Testis (tissue), 3 donors: ENCODE results near the gene TIMM23B. TPM values are rescaled to one million over a fixed set of nuclear protein-coding genes. Genes with fewer than 3 reads are reported as not detected.

Experiments used
- polyA plus RNA-seq: library from polyadenylated mRNA; stranded (reverse); fragments of 350-450 nt; fragmentation: Illumina TruSeq; extraction: RNeasy Lipid Tissue Mini Kit (QIAGEN cat#74804); gene quantifications from one replicate; pipeline ENCODE4 v1.2.3, GENCODE V29; 2014; ENCODE audit warnings: low read depth, low replicate concordance; ENCODE audit not compliant: insufficient read depth
- small RNA-seq, 2 donors: library from RNA; depleted of rRNA; stranded (forward); fragments of <200 nt; gene quantifications; one replicate each; pipeline ENCODE3, GENCODE V24; 2016
- total RNA-seq, 2 donors: library from RNA; depleted of rRNA; stranded (reverse); fragments of >200 nt; gene quantifications; one replicate each; pipeline ENCODE4 v1.2.3, GENCODE V29; 2016

Gene TIMM23B
- total and polyA plus RNA-seq, 3 donors from 2014 or later: 15.9 to 40.4 (median 31.3) TPM

Small RNA genes lying within 50 kb of the gene (small RNA-seq; reads per million reads assigned to genes)
- gene RNA5SP317: 0 reads per million in 2 donors
- gene SNORA74C-2: 0 reads per million in 2 donors

Other genes starting within 250 kb of the TIMM23B start
- 10 to 100 TPM; 10.7 to 16.6 TPM for gene OGDHL, start 179.7 kb upstream of the TIMM23B start, total RNA-seq
- gene OGDHL, start 179.7 kb upstream of the TIMM23B start, polyA plus RNA-seq: 6.4 TPM
- gene PARG, start within 50 bp of the TIMM23B start, total RNA-seq: 10 to 100 TPM; 39.4 to 49.4 TPM
- 19.7 TPM for gene PARG, start within 50 bp of the TIMM23B start, polyA plus RNA-seq
- gene AGAP6, start 46.4 kb downstream of the TIMM23B start, total RNA-seq: 10 to 100 TPM; 33.3 to 52.1 TPM
- 21.2 TPM for gene AGAP6, start 46.4 kb downstream of the TIMM23B start, polyA plus RNA-seq
- gene WASHC2A, start 125.9 kb downstream of the TIMM23B start, total RNA-seq: 10 to 100 TPM; 34.4 to 43.5 TPM
- gene WASHC2A, start 125.9 kb downstream of the TIMM23B start, polyA plus RNA-seq: 27.7 TPM